NCI-H2196 treated with DMSO at 0.1 percent for 48 hours (cell line): ENCODE results near the gene IGFLR1.
"Not testable (repeated sequence)": the region's sequence is repeated elsewhere in the genome, so short reads cannot be mapped to it uniquely, and the experiment has no call there.

Experiments
- DNase-seq: peaks from one replicate; lab custom pipeline; 2025; ENCODE audit not compliant: unreplicated experiment; lab: John Stamatoyannopoulos, UW

Gene IGFLR1

GRCh38 chr19:35777086-35777841 is 35.0 kb upstream of the IGFLR1 start:
- DNase-seq: no peak

- DNase-seq: no peak
These were observed 34.0 kb upstream of the IGFLR1 start for GRCh38 chr19:35776102-35776788.

- DNase-seq: peak; percentile 98
These were observed 33.2 kb upstream of the IGFLR1 start, which contains the start of gene ARHGAP33 for GRCh38 chr19:35775298-35776101. TSS of gene ARHGAP33 (plus strand) at chr19:35775564. CDS start at chr19:35775659, 95 bp downstream.

- DNase-seq: no peak
These were observed 32.7 kb upstream of the IGFLR1 start for GRCh38 chr19:35775046-35775297.

DNA sequence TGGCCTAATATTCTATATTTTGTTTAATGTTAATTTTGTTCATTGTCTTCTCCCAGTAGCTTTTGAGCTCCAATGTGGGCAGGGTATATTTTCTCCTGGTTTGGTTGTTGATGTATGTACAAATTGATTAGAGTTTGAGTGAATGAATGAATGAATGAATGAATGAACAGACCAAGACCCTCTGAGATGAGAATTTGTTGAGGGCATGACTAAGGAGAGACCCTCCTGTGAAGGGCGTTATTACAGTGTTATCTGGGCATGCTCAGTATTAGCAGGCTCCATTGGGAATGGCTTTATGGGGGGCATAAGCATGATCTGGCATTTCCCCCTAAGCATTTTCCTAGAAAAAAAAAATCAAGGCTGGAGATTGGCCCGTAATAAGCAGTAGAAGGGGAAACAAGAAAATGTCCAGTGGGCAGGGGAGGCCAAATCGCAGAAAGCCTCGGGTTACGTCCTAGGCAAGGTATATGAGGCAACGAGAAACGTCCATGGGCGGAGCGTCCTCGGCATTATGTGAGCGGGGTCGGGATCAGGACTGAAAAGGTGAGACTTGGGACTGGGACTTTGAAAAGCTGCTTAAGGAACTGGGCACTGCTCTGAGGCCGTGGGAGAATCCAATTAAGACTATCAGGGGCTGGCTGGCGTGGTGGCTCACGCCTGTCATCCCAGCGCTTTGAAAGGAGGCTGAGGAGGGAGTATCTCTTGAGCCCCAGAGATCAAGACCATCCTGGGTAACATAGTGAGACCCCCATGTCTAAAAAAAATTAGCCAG is 32.2 kb upstream of the IGFLR1 start:
- no peak for DNase-seq

DNA sequence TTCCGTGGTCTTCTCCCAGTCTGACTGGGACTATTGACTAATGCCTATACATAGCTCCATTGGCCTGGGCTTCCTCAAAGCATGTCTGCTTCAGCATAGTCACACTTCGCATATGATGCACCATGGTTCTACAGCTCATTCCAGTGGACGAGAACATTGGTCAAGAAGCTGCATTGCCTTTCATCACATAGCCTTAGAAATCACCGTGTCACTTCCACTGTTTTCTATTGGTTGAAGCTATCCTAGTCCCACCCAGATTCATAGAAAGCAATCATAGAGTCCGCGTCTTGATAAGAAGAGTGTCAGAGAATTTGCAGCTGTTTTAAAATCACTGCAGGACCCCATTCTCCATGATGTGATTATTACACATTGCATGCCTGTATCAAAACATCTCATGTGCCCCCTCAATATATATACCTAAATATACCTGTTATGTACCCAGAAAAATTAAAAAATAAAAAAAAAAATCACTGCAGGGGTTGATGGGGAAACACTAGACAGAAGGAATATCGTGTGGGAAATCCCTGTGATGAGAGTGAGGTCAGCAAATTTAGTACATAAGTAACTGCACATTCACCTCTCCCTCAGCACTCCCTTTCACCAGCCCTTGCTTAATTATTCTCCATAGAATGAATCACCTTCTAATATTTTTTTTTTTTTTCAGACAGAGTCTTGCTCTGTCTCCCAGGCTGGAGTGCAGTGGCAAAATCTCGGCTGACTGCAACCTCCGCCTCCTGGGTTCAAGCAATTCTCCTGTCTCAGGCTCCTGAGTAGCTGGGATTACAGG is 31.0 kb upstream of the IGFLR1 start:
- no peak for DNase-seq

- DNase-seq: not testable (repeated sequence)
These were observed 30.1 kb upstream of the IGFLR1 start for GRCh38 chr19:35772362-35772761.

DNA sequence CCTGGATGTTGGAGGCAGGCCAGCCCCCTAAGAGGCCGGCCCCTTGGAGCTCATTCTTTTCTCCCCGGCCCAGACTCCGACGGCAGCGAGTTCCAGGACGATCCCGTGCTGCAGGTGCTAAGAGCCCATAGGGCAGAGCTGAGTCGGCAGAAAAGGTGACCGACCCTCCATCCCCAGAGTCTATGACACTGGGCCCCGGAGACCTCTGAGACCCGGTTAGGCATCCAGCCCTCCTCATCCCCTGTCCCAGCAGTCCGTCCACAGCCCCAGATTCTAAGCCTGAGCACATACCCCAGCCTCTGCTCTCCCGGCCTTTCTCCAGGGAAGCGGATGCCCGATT is 25.8 kb upstream of the IGFLR1 start:
- no peak for DNase-seq

DNA sequence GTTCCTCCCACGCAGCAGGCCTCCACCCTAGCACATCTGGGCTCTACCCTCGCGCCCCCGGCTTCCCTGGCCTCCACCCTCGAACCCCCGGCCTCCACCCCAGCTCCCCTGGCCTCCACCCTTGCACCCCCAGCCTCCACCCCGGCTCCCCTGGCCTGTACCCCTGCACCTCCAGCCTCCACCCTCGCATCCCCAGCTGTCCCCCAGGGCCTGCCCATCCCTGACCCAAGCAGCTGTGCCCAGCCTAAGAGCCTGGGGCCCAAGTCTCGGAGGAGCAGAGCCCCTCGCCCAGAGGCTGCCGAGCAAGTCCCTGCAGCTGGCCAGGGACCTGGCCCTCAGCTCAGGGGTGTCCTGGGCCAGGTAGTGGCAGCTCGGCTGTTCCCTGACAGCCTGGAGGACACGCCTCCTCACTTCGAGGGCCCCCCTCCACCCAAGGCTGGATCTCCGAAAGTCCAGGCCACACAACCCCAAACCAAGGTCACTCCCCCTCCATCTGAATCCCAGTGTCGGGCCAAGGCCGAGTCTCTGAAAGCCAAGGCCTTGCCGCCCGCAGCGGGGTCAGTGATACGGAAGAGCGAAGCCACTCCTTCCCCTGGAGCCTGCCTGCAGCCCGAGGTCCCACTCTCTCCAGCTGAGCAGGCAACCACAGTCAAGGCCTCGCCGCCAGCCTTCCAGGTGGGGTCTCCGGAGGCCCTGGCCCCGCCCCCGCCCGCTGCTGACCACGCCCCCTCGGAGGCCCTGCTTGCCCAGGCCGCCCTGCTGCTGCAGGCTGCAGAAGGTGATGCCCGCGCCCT is 25.2 kb upstream of the IGFLR1 start:
- DNase-seq: no peak

- DNase-seq: no peak
These were observed 24.4 kb upstream of the IGFLR1 start for GRCh38 chr19:35766571-35767104.

DNA sequence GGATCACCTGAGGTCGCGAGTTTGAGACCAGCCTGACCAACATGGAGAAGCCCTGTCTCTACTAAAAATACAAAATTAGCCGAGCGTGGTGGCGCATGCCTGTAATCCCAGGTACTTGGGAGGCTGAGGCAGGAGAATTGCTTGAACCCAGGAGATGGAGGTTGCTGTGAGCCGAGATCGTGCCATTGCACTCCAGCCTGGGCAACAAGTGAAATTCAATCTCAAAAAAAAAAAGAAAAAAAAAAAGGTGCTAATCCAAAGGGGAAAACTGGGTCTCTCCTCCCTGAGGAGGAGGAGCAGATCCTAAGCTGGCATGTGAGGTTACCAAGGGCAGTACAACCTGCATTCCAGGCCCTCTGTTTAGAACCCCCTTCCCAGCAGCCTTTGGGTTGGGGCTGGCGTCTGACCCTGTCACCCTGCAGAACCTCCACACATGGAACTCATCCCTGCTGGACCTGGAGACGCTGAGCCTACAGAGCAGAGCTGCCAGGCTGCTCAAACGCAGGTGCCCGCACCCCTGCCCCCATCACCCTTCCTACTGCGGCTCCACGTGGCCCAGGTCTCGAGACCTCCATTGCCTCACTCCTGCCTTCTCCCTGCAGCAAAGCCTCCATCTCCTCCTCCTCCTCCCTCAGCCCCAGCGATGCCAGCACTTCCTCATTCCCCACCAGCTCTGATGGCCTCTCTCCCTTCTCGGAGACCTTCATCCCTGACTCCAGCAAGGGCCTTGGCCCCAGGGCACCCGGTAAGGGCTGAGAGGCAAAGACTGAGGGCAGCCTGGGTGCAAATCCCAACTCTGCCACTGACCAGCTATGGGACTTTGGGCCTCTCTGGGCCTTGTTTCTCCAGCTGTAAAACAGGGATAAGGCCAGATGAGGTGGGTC is 22.4 kb upstream of the IGFLR1 start:
- DNase-seq: no peak

DNA sequence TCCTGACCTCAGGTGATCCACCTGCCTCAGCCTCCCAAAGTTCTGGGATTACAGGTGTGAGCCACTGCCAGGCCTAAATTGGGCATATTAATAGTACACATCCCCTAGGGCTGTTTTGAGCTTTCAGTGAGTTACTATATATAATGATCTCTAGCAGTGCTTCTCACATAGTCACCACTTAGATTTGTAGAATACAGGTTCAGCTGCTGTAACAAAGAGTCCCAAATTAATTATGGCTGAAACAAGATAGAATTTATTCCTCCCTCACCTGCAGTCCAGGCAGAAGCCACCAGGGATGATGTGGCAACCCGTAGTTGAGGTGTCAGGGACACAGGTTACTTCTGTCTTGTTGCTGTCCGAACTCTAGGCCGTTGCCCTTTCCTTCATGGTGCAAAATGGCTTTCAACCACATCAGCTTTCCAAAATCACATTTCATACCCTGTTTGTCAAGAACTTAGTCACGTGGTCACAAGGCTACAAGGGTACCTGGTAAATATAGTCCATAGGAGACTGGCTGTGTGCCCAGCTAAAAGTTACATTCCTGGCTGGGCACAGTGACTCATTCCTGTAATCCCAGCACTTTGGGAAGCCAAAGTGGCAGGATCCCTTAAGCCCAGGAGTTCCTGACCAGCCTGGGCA is 18.6 kb upstream of the IGFLR1 start:
- DNase-seq: no peak

DNA sequence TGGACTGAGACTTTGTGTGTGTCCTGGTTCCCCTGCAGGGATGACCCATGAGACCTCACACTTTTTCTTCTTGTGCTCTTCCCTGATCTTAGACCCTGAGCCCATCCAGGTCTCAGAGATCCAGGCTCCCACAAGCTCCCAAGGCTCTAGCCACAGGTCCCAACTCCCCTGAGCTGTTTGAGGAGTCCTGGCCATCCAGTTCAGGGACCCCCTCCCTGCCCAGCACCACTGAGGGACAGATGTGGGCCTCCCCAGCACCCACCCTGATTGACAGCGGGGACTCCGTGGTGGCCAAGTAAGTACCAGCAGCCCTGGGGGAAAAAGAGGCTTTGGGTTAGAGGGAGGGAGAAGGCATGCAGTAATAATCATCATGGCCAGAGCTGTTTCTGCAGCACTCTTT is 17.4 kb upstream of the IGFLR1 start:
- no peak for DNase-seq

GRCh38 chr19:35757749-35758608 is 15.7 kb upstream of the IGFLR1 start, which contains the start of gene PROSER3:
TSS of gene PROSER3 (plus strand) at chr19:35758176. CDS start at chr19:35758216, 40 bp downstream.
- DNase-seq: peak; percentile 95

DNA sequence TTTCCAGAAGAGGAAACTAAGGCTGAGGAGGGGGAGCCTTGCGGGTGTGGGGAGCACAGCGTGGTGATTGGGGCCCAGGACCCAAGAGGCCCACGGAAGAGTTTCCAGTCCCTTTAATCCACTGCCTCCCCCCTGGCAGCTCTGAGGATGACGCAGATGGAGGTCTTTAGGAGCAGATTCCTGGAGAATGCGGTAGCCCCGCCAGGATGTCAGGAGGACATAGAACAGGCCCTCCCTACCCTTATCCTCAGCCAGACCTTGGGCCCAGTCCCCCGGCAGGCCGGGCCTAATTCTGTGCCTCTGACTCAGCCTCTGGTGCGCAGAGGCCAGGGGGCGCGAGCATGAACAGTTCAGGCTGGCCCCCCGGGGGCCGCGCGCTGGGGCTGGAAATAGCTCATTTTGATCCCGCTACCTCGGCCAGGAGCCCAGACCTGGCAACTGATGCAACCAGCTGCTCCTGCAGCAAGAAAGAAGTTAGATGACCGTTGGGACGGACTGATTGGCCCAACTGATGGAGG is 15.0 kb upstream of the IGFLR1 start:
- no peak for DNase-seq

DNA sequence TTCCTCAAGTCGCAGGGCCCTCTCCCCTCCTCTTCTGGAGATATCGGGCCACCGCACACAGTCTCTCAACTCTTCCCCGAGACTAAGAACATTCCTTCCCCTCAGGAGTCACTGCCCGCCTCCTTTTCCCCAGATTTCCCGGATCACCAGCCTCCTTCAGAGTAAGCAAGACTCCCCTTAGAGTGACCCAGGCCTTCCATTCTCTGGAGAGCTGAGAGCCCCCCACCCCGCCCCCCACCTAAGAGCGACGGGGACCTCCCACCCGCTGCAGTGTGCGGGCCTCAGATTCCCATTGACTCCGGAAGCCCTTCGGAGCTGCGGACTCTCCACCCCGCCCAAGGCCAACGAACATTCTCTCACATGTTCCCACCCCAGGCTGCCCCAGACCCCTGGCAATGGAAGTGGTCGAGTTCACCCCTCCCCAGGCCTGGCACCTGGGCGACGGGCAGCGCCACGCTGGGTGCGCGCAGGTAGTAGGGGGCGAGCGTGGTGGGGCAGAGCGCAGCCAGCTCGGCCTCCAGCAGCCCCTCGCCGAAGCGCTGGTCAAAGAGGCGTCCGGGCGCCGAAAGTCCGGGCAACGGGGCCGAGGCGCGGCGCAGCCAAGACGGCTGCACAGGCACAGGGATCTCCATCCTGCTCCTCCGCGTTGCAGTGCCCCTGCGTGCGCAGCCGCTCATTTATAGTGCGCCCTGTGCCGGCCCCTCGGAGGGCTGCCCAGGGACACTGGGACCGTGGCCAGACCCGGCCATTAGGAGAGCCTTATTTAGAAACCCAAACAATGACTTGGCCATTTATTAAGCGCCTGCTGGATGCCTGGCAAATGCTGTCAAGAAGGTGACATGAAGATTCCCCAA is 14.4 kb upstream of the IGFLR1 start, which contains the start of gene HSPB6:
Gene HSPB6, minus strand, starts transcription at position 653 of the 854 bp plus-strand sequence. Its CDS starts 21 bp downstream, at position 632.
- DNase-seq: no peak
